Natural killer cell (primary cell): Measurements from ENCODE around the gene PARD6B. TPM values are rescaled to one million over a fixed set of nuclear protein-coding genes. Genes with fewer than 3 reads are reported as not detected.
"Not testable (repeated sequence)": the region's sequence is repeated elsewhere in the genome, so short reads cannot be mapped to it uniquely, and the experiment has no call there.

ENCODE experiments used
- ATAC-seq, 3 donors: fragments of 150-1000 bp in 2 of 3; fragments of 200-7000 bp in 1 of 3; cut with Tn5 transposase; 1 replicate in 1 of 3; 2 replicates in 2 of 3; pipeline ENCODE4 v1.10.0; 2021; ENCODE audit warnings: mild to moderate bottlenecking in 2 of 3, moderate library complexity in 2 of 3
- DNase-seq, 2 donors: peaks; one replicate each; pipeline versions ENCODE4 v3.0.0 to v3.0.0-alpha.2; 2013 to 2021; ENCODE audit warnings: mixed read lengths in 1 of 2
- H3K27ac ChIP-seq: one replicate; pipeline ENCODE4 v1.5.1; 2013; ENCODE audit warnings: mild to moderate bottlenecking, low read length
- H3K27me3 ChIP-seq: one replicate; pipeline ENCODE4 v1.6.1; 2013; ENCODE audit warnings: low read length; ENCODE audit not compliant: control insufficient read depth, insufficient read depth
- H3K36me3 ChIP-seq: one replicate; pipeline ENCODE4 v1.6.1; 2013; ENCODE audit warnings: low read length; ENCODE audit not compliant: control insufficient read depth, insufficient read depth
- H3K4me1 ChIP-seq: one replicate; pipeline ENCODE4 v1.6.1; 2013; ENCODE audit warnings: low read length; ENCODE audit not compliant: control insufficient read depth, insufficient read depth
- H3K4me3 ChIP-seq: one replicate; pipeline ENCODE4 v1.5.1; 2013; ENCODE audit warnings: low read length
- H3K9me3 ChIP-seq: one replicate; pipeline ENCODE4 v1.6.1; 2013; ENCODE audit warnings: low read length; ENCODE audit not compliant: control insufficient read depth, insufficient read depth
- H3K27ac Mint-ChIP-seq, 2 donors: one replicate each; pipeline ENCODE4 v1.8.0; 2022; ENCODE audit warnings: mild to moderate bottlenecking in 2 of 2, mixed read lengths in 2 of 2, moderate library complexity in 1 of 2
- H3K27me3 Mint-ChIP-seq, 2 donors: one replicate each; pipeline ENCODE4 v1.8.0; 2022; ENCODE audit warnings: low read depth in 2 of 2, mixed read lengths in 2 of 2
- H3K36me3 Mint-ChIP-seq: one replicate; pipeline ENCODE4 v1.8.0; 2022; ENCODE audit warnings: mixed read lengths
- H3K4me1 Mint-ChIP-seq, 2 donors: one replicate each; pipeline ENCODE4 v1.8.0; 2022; ENCODE audit warnings: mixed read lengths in 2 of 2
- H3K4me3 Mint-ChIP-seq: one replicate; pipeline ENCODE4 v1.8.0; 2022; ENCODE audit warnings: mild to moderate bottlenecking, moderate library complexity, mixed read lengths
- H3K9me3 Mint-ChIP-seq, 2 donors: one replicate each; pipeline ENCODE4 v1.8.0; 2022; ENCODE audit warnings: mixed read lengths in 2 of 2
- WGBS: methylation state at CpG from one replicate; pipeline ENCODE4 v1.1.7; 2013; ENCODE audit warnings: missing lambda C conversion rate; ENCODE audit not compliant: insufficient coverage; 5-methylcytosine and 5-hydroxymethylcytosine counted together
- intact Hi-C: fragments of 100-400 bp; cut with micrococcal nuclease; formaldehyde crosslinking; loops from one replicate; pipeline ENCODE4 v1.14.2; 2022
- total RNA-seq, 4 donors: library from RNA; stranded (reverse); fragments of 120-200 nt in 1 of 4; gene quantifications; one replicate each; pipeline versions ENCODE4 v1.2.3 to v1.2.4, GENCODE V29; 2013 to 2022
- TF ChIP-seq, protein P1 (sequence below): fragments of 200-600 bp; IDR thresholded peaks from one replicate; pipeline ENCODE4 v1.8.0; 2022; ENCODE audit warnings: antibody characterized with exemption

Gene PARD6B
- total RNA-seq, 3 donors from 2014 or later (not counting 1 experiment from before 2014, with no cell fraction given), result 1.5 to 5.0 (median 4.1) TPM

DNA sequence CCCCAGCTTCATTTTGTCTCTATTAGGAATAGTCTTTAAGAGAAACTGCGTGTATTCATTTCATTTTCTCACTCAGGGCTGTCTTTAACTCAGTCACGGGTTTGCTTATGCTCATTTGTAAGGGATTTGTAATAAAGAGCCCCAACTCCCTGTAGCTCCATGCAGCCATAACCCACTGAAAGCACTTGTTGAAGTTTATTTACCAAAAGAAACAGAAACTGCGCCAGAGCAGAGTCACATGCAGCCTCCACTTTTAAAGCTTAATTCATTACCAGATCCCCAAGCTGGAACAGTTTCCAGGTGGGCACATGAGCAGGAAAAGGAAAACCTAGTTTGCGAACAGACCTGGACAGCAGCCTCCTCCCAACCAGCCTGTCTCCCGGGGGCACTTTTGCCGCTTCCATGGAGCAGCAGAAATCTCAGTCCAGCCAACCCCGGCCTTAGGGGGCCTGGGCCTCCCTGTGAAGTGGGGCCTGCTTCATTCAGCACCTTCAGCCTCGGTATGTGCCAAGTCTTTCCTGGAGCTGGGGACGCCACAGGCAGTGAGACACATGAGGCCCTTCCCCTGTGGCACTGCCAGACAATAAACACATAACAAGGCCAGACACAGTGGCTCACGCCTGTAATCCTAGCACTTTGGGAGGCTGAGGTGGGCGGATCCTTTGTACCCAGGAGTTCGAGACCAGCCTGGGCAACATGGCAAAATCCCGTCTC lies 68.0 kb downstream of the PARD6B start:
- intact Hi-C loops, result no loop called here
- Mint-ChIP-seq H3K9me3 (no peaks in the 10 kb centered on the region), H3K4me3 (no peak overlapping the region), H3K27ac (no peak overlapping the region), H3K27me3 (no peaks in the 10 kb centered on the region), H3K36me3 (no peaks in the 10 kb centered on the region), H3K4me1 (peaks cover 6 to 7% of the 10 kb centered on the region in 2 donors)
- 91% methylated on average over 11 of the region's 13 CpGs for WGBS
- TF ChIP-seq, protein P1, sequence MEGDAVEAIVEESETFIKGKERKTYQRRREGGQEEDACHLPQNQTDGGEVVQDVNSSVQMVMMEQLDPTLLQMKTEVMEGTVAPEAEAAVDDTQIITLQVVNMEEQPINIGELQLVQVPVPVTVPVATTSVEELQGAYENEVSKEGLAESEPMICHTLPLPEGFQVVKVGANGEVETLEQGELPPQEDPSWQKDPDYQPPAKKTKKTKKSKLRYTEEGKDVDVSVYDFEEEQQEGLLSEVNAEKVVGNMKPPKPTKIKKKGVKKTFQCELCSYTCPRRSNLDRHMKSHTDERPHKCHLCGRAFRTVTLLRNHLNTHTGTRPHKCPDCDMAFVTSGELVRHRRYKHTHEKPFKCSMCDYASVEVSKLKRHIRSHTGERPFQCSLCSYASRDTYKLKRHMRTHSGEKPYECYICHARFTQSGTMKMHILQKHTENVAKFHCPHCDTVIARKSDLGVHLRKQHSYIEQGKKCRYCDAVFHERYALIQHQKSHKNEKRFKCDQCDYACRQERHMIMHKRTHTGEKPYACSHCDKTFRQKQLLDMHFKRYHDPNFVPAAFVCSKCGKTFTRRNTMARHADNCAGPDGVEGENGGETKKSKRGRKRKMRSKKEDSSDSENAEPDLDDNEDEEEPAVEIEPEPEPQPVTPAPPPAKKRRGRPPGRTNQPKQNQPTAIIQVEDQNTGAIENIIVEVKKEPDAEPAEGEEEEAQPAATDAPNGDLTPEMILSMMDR, result no peak
- Histone ChIP-seq H3K4me3 (no peak overlapping the region), H3K9me3 (no peaks in the 10 kb centered on the region), H3K4me1 (peaks cover 11% of the 10 kb centered on the region), H3K27me3 (no peaks in the 10 kb centered on the region), H3K27ac (peak overlapping the region; percentile 37), H3K36me3 (no peaks in the 10 kb centered on the region)
- no peak for DNase-seq
- no peak for ATAC-seq

DNA sequence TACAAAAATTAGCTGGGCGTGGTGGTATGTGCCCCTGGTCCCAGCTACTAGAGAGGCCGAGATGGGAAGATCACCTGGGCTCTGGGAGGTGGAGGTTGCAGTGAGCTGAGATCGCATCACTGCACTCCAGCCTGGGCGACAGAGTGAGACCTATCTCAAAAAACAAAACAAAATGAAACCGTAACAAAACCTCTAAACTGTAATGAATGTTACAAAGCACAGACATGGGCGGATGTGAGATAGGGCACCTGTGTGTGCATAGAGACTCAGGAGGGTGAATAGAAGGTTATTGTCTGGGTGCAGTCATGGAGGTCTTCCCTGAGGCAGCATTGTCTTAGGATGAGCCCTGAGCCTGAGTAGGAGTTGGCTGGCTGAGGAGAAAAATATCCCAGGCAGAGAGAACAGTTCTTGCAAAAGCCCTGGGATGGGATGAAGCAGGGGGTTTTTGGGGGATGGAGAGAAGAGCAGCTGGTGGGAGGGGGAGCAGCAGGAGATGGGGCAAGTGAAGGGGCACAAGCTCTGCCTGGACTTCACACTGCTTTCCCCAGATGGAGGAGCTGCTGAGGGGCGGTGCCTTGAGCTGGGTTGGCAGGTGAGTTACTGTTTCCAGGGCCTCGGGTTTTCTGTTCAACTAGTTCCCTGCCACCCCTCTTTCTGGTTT lies 68.6 kb downstream of the PARD6B start:
- DNase-seq (no peak), ATAC-seq (no peak)
- peaks cover 12% of the 10 kb centered on the region for H3K4me1 ChIP-seq
- intact Hi-C loops, result no loop called here
- peak overlapping the region; percentile 1 for H3K27ac ChIP-seq
- no peaks in the 10 kb centered on the region for H3K9me3 ChIP-seq
- H3K4me1 Mint-ChIP-seq, result peaks cover 12 to 13% of the 10 kb centered on the region in 2 donors
- no peak overlapping the region for H3K4me3 Mint-ChIP-seq
- H3K36me3 Mint-ChIP-seq, result no peaks in the 10 kb centered on the region
- no peaks in the 10 kb centered on the region for H3K27me3 Mint-ChIP-seq
- H3K27ac Mint-ChIP-seq, result no peak overlapping the region
- TF ChIP-seq, protein P1, result no peak
- no peaks in the 10 kb centered on the region for H3K27me3 ChIP-seq
- H3K36me3 ChIP-seq, result no peaks in the 10 kb centered on the region
- no peaks in the 10 kb centered on the region for H3K9me3 Mint-ChIP-seq
- H3K4me3 ChIP-seq, result no peak overlapping the region
- 81% methylated on average over 8 of the region's 8 CpGs for WGBS

DNA sequence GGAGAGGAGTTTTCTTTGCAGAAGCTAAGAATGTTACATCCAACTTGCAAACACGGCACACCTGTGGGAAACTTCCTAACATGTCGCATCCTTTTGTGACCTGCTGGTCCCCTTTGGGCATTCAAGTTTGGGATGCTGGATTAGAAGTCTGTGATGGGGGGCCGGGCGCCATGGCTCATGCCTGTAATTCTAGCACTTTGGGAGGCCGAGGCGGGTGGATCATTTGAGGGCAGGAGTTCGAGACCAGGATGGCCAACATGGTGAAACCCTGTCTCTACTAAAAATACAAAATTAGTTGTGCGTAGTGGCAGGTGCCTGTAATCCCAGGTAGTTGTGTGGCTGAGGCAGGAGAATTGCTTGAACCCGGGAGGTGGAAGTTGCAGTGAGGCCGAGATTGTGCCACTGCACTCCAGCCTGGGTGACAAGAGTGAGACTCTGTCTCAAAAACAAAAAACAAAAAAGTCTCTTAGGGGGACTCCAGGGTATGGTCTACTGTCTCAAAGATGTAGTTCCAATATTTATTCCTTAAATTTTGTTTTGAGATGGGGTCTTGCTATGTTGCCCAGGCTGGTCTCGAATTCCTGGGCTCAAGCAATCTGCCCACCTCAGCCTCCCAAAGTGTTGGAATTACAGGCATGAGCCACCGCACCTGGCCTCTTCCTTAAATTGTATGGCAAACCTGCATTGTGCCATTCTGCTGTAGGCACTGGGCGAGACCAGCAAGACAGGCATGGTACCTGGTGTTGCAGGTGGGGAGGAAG lies 69.8 kb downstream of the PARD6B start:
- H3K4me1 Mint-ChIP-seq, result peaks cover 18 to 20% of the 10 kb centered on the region in 2 donors
- intact Hi-C loops, H3K9me3 Mint-ChIP-seq, H3K27me3 Mint-ChIP-seq, H3K36me3 ChIP-seq, DNase-seq, H3K27ac Mint-ChIP-seq, H3K36me3 Mint-ChIP-seq, H3K27ac ChIP-seq, H3K4me3 Mint-ChIP-seq, ATAC-seq, H3K4me3 ChIP-seq, H3K9me3 ChIP-seq, H3K27me3 ChIP-seq: not testable (repeated sequence)
- 96% methylated on average over 13 of the region's 13 CpGs for WGBS
- peaks cover 16% of the 10 kb centered on the region for H3K4me1 ChIP-seq

DNA sequence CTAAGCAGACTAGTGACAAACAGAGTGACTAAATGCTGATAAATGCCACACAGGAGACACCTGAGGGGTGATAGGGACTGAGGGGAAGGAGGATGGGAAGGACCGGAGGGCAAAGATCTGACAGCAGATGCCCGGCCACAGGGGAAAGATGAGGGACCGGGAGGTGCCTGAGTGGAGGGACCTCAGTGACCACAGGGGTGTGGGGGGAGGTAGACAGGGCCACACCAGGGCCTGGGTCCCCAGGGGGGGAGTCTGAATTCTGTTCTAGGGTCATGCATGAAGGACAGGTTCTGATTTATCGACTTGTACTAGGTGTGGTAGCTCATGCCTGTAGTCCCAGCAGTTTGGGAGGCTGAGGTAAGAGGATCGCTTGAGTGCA lies 70.4 kb downstream of the PARD6B start:
- Histone ChIP-seq H3K36me3 (no peaks in the 10 kb centered on the region), H3K27me3 (no peaks in the 10 kb centered on the region), H3K4me1 (peaks cover 19% of the 10 kb centered on the region), H3K27ac (no peak overlapping the region), H3K9me3 (no peaks in the 10 kb centered on the region), H3K4me3 (no peak overlapping the region)
- Mint-ChIP-seq H3K4me1 (peaks cover 21 to 23% of the 10 kb centered on the region in 2 donors), H3K27me3 (no peaks in the 10 kb centered on the region), H3K36me3 (no peaks in the 10 kb centered on the region), H3K9me3 (no peaks in the 10 kb centered on the region), H3K27ac (peak overlapping the region in 1 of 2 donors; percentile 44), H3K4me3 (no peak overlapping the region)
- WGBS, result 92% methylated on average over 5 of the region's 5 CpGs
- intact Hi-C loops, result no loop called here
- ATAC-seq (no peak), DNase-seq (no peak)
- TF ChIP-seq, protein P1, result no peak
